ENCODE results near the gene MYO18B. TPM values are rescaled to one million over a fixed set of nuclear protein-coding genes. Genes with fewer than 3 reads are reported as not detected.

Gene MYO18B
- total and polyA plus RNA-seq, 2 donors (not counting 3 experiments of a cell fraction or from before 2014, with no cell fraction given), result 0.01 TPM; not detected in 1

- Histone ChIP-seq H3K79me2 (ENCODE audit: control insufficient read depth, insufficient read depth, low read length) (no peaks in the 10 kb centered on the region), H3K4me3 (replicated peaks in 1 of 3; ENCODE audit: insufficient read depth in 1 of 3, low read depth in 1 of 3, low read length in 3 of 3) (no peak overlapping the region), H2AFZ (ENCODE audit: low read depth, low read length) (no peak overlapping the region), H3K9ac (replicated peaks; ENCODE audit: extremely low read depth, insufficient read depth, low read length) (no peak overlapping the region), H3K27ac (ENCODE audit: insufficient read depth, low read depth, low read length) (no peak overlapping the region), H3K4me1 (ENCODE audit: control insufficient read depth, extremely low read depth, insufficient read depth, low read length) (no peaks in the 10 kb centered on the region), H3K9me1 (replicated peaks; ENCODE audit: control insufficient read depth, extremely low read depth, insufficient read depth, low read length) (no peaks in the 10 kb centered on the region), H3K27me3 (ENCODE audit: control insufficient read depth in 2 of 2, insufficient read depth in 2 of 2, low read length in 2 of 2) (no peaks in the 10 kb centered on the region), H3K4me2 (ENCODE audit: insufficient read depth, low read length) (no peak overlapping the region), H3K9me3 (replicated peaks; ENCODE audit: control insufficient read depth, insufficient read depth, low read length) (peaks cover 4% of the 10 kb centered on the region), H4K20me1 (replicated peaks; ENCODE audit: control insufficient read depth, extremely low read depth, insufficient read depth, low read length) (no peaks in the 10 kb centered on the region), H3K36me3 (ENCODE audit: control insufficient read depth in 2 of 2, extremely low read depth in 1 of 2, insufficient read depth in 2 of 2, low read length in 2 of 2) (no peaks in the 10 kb centered on the region)
- no peak for DNase-seq (ENCODE audit: low read depth, low spot score)
- CTCF ChIA-PET, result interaction anchor here (0.9 to 5.7 kb wide), 2 partner anchors 10 to 309 kb away, joined by 3 to 159 read pairs; no protein-coding TSS in a partner anchor
- FAIRE-seq, result no peak
- intact Hi-C loops (cut with micrococcal nuclease), result loop anchor here (5.0 kb wide), 4 partner anchors 208 to 533 kb away; partner anchors contain the start of gene GRK3
- no TSS peak for BruUV-seq (replicated peaks)
- dilution Hi-C loops (cut with MboI; ENCODE audit: extremely low pct_ligation_motif_present, low sequenced_read_pairs), result no loop called here
- TF ChIP-seq POLR2A (IDR thresholded peaks at IDR 0.05; ENCODE audit: low read depth, low read length) (no peak), JUN (IDR thresholded peaks at IDR 0.05; ENCODE audit: borderline replicate concordance, insufficient read depth, insufficient read length, low read depth) (no peak), CTCF (IDR thresholded peaks at IDR 0.05; ENCODE audit: extremely low read depth in 1 of 2, insufficient read depth in 1 of 2, low read depth in 1 of 2, low read length in 2 of 2) (no peak), POLR2AphosphoS5 (IDR thresholded peaks at IDR 0.05; ENCODE audit: insufficient read depth, low read depth, low read length) (no peak), EZH2 (IDR thresholded peaks at IDR 0.05; ENCODE audit: borderline replicate concordance, low read depth, low read length, severe bottlenecking) (no peak)
- POLR2A ChIA-PET, result no interaction called here
Measured at GRCh38 chr22:25770333-25770732, 28.3 kb downstream of the MYO18B start.

- dilution Hi-C loops (cut with MboI; ENCODE audit: extremely low pct_ligation_motif_present, low sequenced_read_pairs) (no loop called here), intact Hi-C loops (cut with micrococcal nuclease) (loop anchor here (5.0 kb wide), 4 partner anchors 210 to 535 kb away; partner anchors contain the start of gene GRK3)
- ChIA-PET CTCF (interaction anchor here (0.7 to 5.7 kb wide), 52 partner anchors 10 to 1004 kb away, joined by 3 to 159 read pairs (median 4); partner anchors contain the start of gene GRK3), POLR2A (no interaction called here)
- no peak for DNase-seq (ENCODE audit: low read depth, low spot score)
- Histone ChIP-seq H4K20me1 (replicated peaks; ENCODE audit: control insufficient read depth, extremely low read depth, insufficient read depth, low read length) (no peaks in the 10 kb centered on the region), H3K9me3 (replicated peaks; ENCODE audit: control insufficient read depth, insufficient read depth, low read length) (no peaks in the 10 kb centered on the region), H3K9ac (replicated peaks; ENCODE audit: extremely low read depth, insufficient read depth, low read length) (no peak overlapping the region), H3K27ac (ENCODE audit: insufficient read depth, low read depth, low read length) (no peak overlapping the region), H3K4me2 (ENCODE audit: insufficient read depth, low read length) (no peak overlapping the region), H3K4me3 (replicated peaks in 1 of 3; ENCODE audit: insufficient read depth in 1 of 3, low read depth in 1 of 3, low read length in 3 of 3) (no peak overlapping the region), H2AFZ (ENCODE audit: low read depth, low read length) (no peak overlapping the region), H3K79me2 (ENCODE audit: control insufficient read depth, insufficient read depth, low read length) (no peaks in the 10 kb centered on the region), H3K4me1 (ENCODE audit: control insufficient read depth, extremely low read depth, insufficient read depth, low read length) (no peaks in the 10 kb centered on the region), H3K36me3 (ENCODE audit: control insufficient read depth in 2 of 2, extremely low read depth in 1 of 2, insufficient read depth in 2 of 2, low read length in 2 of 2) (no peaks in the 10 kb centered on the region), H3K27me3 (ENCODE audit: control insufficient read depth in 2 of 2, insufficient read depth in 2 of 2, low read length in 2 of 2) (no peaks in the 10 kb centered on the region), H3K9me1 (replicated peaks; ENCODE audit: control insufficient read depth, extremely low read depth, insufficient read depth, low read length) (no peaks in the 10 kb centered on the region)
- no peak for FAIRE-seq
- no TSS peak for BruUV-seq (replicated peaks)
- TF ChIP-seq EZH2 (IDR thresholded peaks at IDR 0.05; ENCODE audit: borderline replicate concordance, low read depth, low read length, severe bottlenecking) (no peak), CTCF (IDR thresholded peaks at IDR 0.05; ENCODE audit: extremely low read depth in 1 of 2, insufficient read depth in 1 of 2, low read depth in 1 of 2, low read length in 2 of 2) (no peak), FOS (IDR thresholded peaks at IDR 0.05; ENCODE audit: borderline replicate concordance, insufficient read depth, low read length) (no peak), MYC (IDR thresholded peaks at IDR 0.05; ENCODE audit: low read depth, low read length) (no peak), JUN (IDR thresholded peaks at IDR 0.05; ENCODE audit: borderline replicate concordance, insufficient read depth, insufficient read length, low read depth) (no peak), POLR2A (IDR thresholded peaks at IDR 0.05; ENCODE audit: low read depth, low read length) (no peak), MAX (IDR thresholded peaks at IDR 0.05; ENCODE audit: insufficient read depth, insufficient read length) (no peak), GATA2 (IDR thresholded peaks at IDR 0.05; ENCODE audit: insufficient read depth, insufficient read length, low read depth, low read length) (no peak), POLR2AphosphoS5 (IDR thresholded peaks at IDR 0.05; ENCODE audit: insufficient read depth, low read depth, low read length) (no peak)
Measured at GRCh38 chr22:25772288-25772687, 30.3 kb downstream of the MYO18B start.

All from endothelial cell of umbilical vein (primary cell).